ENCODE results near the gene OR2D3. TPM values are rescaled to one million over a fixed set of nuclear protein-coding genes. Genes with fewer than 3 reads are reported as not detected.

The OR2D3 gene
- total and polyA plus RNA-seq, 9 of the 15 experiments (the other 6 are each of a cell fraction or from before 2014, with no cell fraction given), result 0.42 TPM; not detected in 8

- 0% methylated on average over 1 of the region's 1 CpG for WGBS (ENCODE audit: insufficient coverage, low coverage, missing lambda C conversion rate)
- POLR2A ChIA-PET, result interaction anchor here (1.2 kb wide), 1 partner anchor 9 kb away, joined by 4 read pairs; no protein-coding TSS in a partner anchor
- Histone ChIP-seq H4K20me1 (replicated peaks; ENCODE audit: control insufficient read depth, insufficient read depth, low read length) (no peaks in the 10 kb centered on the region), H3K36me3 (ENCODE audit: control insufficient read depth, insufficient read depth, low read length) (no peaks in the 10 kb centered on the region), H3K79me2 (ENCODE audit: control insufficient read depth, insufficient read depth, low read length) (no peaks in the 10 kb centered on the region), H3K9me3 (replicated peaks; ENCODE audit: control insufficient read depth, insufficient read depth, low read depth, low read length) (no peaks in the 10 kb centered on the region), H3K4me2 (ENCODE audit: insufficient read depth, low read length) (no peak overlapping the region), H3K4me1 (replicated peaks in 1 of 2; ENCODE audit: control insufficient read depth in 2 of 2, insufficient read depth in 2 of 2, low read length in 2 of 2) (no peaks in the 10 kb centered on the region), H3K27me3 (ENCODE audit: control insufficient read depth in 2 of 2, insufficient read depth in 2 of 2, low read length in 2 of 2) (no peaks in the 10 kb centered on the region), H3K4me3 (no peak overlapping the region), H3K27ac (ENCODE audit: extremely low read depth, low read depth, low read length) (no peak overlapping the region), H3K9me1 (ENCODE audit: control insufficient read depth, insufficient read depth, low read length) (no peaks in the 10 kb centered on the region), H2AFZ (ENCODE audit: low read depth, low read length) (no peak overlapping the region), H3K9ac (ENCODE audit: insufficient read depth in 1 of 2, low read depth in 2 of 2, low read length in 2 of 2) (no peak overlapping the region)
- intact Hi-C loops (cut with micrococcal nuclease) (no loop called here), in situ Hi-C loops (cut with MboI) (no loop called here)
- ATAC-seq, result no peak
- FAIRE-seq, result no peak
- no TSS peak for BruUV-seq (replicated peaks)
- no peak for DNase-seq (ENCODE audit: extremely low read depth in 1 of 4, low spot score in 3 of 4)
- CTCF ChIA-PET (ENCODE audit: low intra/inter-chr PET ratio), result no interaction called here
- TF ChIP-seq E4F1 (CRISPR knock-in tag; IDR thresholded peaks at IDR 0.05; ENCODE audit: borderline replicate concordance) (no peak), ETS1 (conservative IDR thresholded peaks at IDR 0.05; ENCODE audit: control insufficient read depth, low read depth, low read length) (no peak), XRCC5 (IDR thresholded peaks at IDR 0.05; ENCODE audit: low read depth, low read length) (no peak), RBFOX2 (IDR thresholded peaks at IDR 0.05; ENCODE audit: low read depth, low read length) (no peak), THRA (IDR thresholded peaks at IDR 0.05) (no peak), FOXA3 (CRISPR knock-in tag; conservative IDR thresholded peaks at IDR 0.05 in 1 of 2, IDR thresholded peaks at IDR 0.05 in 1 of 2) (no peak), ZNF778 (CRISPR knock-in tag; IDR thresholded peaks at IDR 0.05) (no peak), GATAD2A (IDR thresholded peaks at IDR 0.05) (no peak), MAZ (CRISPR knock-in tag; conservative IDR thresholded peaks at IDR 0.05 in 1 of 2, IDR thresholded peaks at IDR 0.05 in 1 of 2) (no peak), NELFE (IDR thresholded peaks at IDR 0.05; ENCODE audit: insufficient read depth, insufficient read length) (no peak), TAF1 (IDR thresholded peaks at IDR 0.05; ENCODE audit: control insufficient read depth, extremely low read depth, insufficient read depth, low read length, severe bottlenecking) (no peak), CEBPZ (IDR thresholded peaks at IDR 0.05; ENCODE audit: borderline replicate concordance, low read depth, low read length) (no peak), JUNB (CRISPR knock-in tag; conservative IDR thresholded peaks at IDR 0.05) (no peak)
These were observed 31.0 kb upstream of the OR2D3 start for GRCh38 chr11:6889835-6890234.
